HG03280 (cell line): ENCODE data around the gene MIR17HG.

Source experiments
- ATAC-seq: cut with Tn5 transposase; IDR thresholded peaks from one replicate; pipeline ENCODE4 v1.9.1; 2021; ENCODE audit warnings: mild to moderate bottlenecking, moderate library complexity; ENCODE audit not compliant: unreplicated experiment

The MIR17HG gene

GRCh38 chr13:91368101-91368500 lies 20.6 kb downstream of the MIR17HG start:
- ATAC-seq = no peak

- ATAC-seq = no peak
Measured at GRCh38 chr13:91368676-91369440, 21.4 kb downstream of the MIR17HG start.

- ATAC-seq = no peak
Measured at GRCh38 chr13:91369441-91369831, 21.9 kb downstream of the MIR17HG start.

- ATAC-seq = no peak
Measured at GRCh38 chr13:91370501-91370900, 23.0 kb downstream of the MIR17HG start.

- no peak for ATAC-seq
Measured at GRCh38 chr13:91372911-91373310, 25.4 kb downstream of the MIR17HG start.

GRCh38 chr13:91375116-91375729 lies 27.7 kb downstream of the MIR17HG start:
- peak; percentile 90 for ATAC-seq

- ATAC-seq = no peak
Measured at GRCh38 chr13:91381371-91381770, 33.9 kb downstream of the MIR17HG start.

- no peak for ATAC-seq
Measured at GRCh38 chr13:91383836-91384235, 36.3 kb downstream of the MIR17HG start.

GRCh38 chr13:91384896-91385295 lies 37.4 kb downstream of the MIR17HG start:
- ATAC-seq = no peak

- no peak for ATAC-seq
Measured at GRCh38 chr13:91389186-91389585, 41.7 kb downstream of the MIR17HG start.

- no peak for ATAC-seq
Measured at GRCh38 chr13:91397595-91397994, 50.1 kb downstream of the MIR17HG start.

- peak; percentile 97 for ATAC-seq
Measured at GRCh38 chr13:91398413-91399188, 51.1 kb downstream of the MIR17HG start, which contains the start of gene GPC5. Gene GPC5, plus strand, starts transcription at chr13:91398621.

GRCh38 chr13:91399189-91400062 lies 51.9 kb downstream of the MIR17HG start:
- ATAC-seq = peak; percentile 12

GRCh38 chr13:91400063-91400399 lies 52.5 kb downstream of the MIR17HG start:
- no peak for ATAC-seq

- no peak for ATAC-seq
Measured at GRCh38 chr13:91400671-91401070, 53.2 kb downstream of the MIR17HG start.

- no peak for ATAC-seq
Measured at GRCh38 chr13:91401920-91402319, 54.4 kb downstream of the MIR17HG start.
